HFF-Myc (cell line): Measurements from ENCODE around the gene PA2G4.
A peak's percentile ranks its signal among the peaks of the same experiment; 100 is the strongest.

ENCODE experiments used
- DNase-seq: peaks from one replicate; pipeline ENCODE4 v3.0.0-alpha.2; 2011; ENCODE audit warnings: low read depth; ENCODE audit errors: extremely low read depth
- H3K4me3 ChIP-seq: replicated peaks from 2 replicates; pipeline ENCODE4 v1.5.1; 2011; ENCODE audit warnings: low read depth, mild to moderate bottlenecking, control low read depth, low read length
- TF ChIP-seq, protein P1 (sequence below): IDR thresholded peaks from 2 replicates; pipeline ENCODE4 v1.5.1; 2012; ENCODE audit warnings: mild to moderate bottlenecking, low read depth, low read length, control low read depth; ENCODE audit errors: missing control alignments

Gene PA2G4

GRCh38 chr12:56157201-56158028 lies 53.1 kb downstream of the PA2G4 start:
- DNase-seq, result peak; percentile 73
- TF ChIP-seq, protein P1, sequence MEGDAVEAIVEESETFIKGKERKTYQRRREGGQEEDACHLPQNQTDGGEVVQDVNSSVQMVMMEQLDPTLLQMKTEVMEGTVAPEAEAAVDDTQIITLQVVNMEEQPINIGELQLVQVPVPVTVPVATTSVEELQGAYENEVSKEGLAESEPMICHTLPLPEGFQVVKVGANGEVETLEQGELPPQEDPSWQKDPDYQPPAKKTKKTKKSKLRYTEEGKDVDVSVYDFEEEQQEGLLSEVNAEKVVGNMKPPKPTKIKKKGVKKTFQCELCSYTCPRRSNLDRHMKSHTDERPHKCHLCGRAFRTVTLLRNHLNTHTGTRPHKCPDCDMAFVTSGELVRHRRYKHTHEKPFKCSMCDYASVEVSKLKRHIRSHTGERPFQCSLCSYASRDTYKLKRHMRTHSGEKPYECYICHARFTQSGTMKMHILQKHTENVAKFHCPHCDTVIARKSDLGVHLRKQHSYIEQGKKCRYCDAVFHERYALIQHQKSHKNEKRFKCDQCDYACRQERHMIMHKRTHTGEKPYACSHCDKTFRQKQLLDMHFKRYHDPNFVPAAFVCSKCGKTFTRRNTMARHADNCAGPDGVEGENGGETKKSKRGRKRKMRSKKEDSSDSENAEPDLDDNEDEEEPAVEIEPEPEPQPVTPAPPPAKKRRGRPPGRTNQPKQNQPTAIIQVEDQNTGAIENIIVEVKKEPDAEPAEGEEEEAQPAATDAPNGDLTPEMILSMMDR, result peak; percentile 70
- peak overlapping the region; percentile 96 for H3K4me3 ChIP-seq

GRCh38 chr12:56158029-56158925 lies 53.9 kb downstream of the PA2G4 start, which contains the start of gene MYL6:
MYL6 (plus strand) TSS chr12:56158359; CDS start chr12:56158402, 43 bp downstream.
- H3K4me3 ChIP-seq, result peak within 1 kb of the TSS; percentile 96
- peak; percentile 98 for DNase-seq
- TF ChIP-seq, protein P1, result no peak

- H3K4me3 ChIP-seq, result peak overlapping the region; percentile 96
- TF ChIP-seq, protein P1, result no peak
- DNase-seq, result no peak
Observed at GRCh38 chr12:56158926-56159461, 54.6 kb downstream of the PA2G4 start.

- no peak for DNase-seq
- H3K4me3 ChIP-seq, result peak overlapping the region; percentile 96
- TF ChIP-seq, protein P1, result no peak
Observed at GRCh38 chr12:56159482-56160192, 55.3 kb downstream of the PA2G4 start.

- H3K4me3 ChIP-seq, result peak overlapping the region; percentile 96
- TF ChIP-seq, protein P1, result no peak
- no peak for DNase-seq
Observed at GRCh38 chr12:56160193-56160763, 55.9 kb downstream of the PA2G4 start.
